ENCODE measurements around the gene PKN2.

GRCh38 chr1:88640060-88640459 lies 44.0 kb upstream of the PKN2 start:
- no peak for TF ChIP-seq POLR2A (IDR thresholded peaks at IDR 0.05)
- TF ChIP-seq, protein P1, sequence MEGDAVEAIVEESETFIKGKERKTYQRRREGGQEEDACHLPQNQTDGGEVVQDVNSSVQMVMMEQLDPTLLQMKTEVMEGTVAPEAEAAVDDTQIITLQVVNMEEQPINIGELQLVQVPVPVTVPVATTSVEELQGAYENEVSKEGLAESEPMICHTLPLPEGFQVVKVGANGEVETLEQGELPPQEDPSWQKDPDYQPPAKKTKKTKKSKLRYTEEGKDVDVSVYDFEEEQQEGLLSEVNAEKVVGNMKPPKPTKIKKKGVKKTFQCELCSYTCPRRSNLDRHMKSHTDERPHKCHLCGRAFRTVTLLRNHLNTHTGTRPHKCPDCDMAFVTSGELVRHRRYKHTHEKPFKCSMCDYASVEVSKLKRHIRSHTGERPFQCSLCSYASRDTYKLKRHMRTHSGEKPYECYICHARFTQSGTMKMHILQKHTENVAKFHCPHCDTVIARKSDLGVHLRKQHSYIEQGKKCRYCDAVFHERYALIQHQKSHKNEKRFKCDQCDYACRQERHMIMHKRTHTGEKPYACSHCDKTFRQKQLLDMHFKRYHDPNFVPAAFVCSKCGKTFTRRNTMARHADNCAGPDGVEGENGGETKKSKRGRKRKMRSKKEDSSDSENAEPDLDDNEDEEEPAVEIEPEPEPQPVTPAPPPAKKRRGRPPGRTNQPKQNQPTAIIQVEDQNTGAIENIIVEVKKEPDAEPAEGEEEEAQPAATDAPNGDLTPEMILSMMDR (IDR thresholded peaks at IDR 0.05), result no peak

All from thyroid gland (tissue), 4 donors.